Stomach smooth muscle (tissue), 2 donors: ENCODE results near the gene NPTX2.
"Not testable (repeated sequence)": the region's sequence is repeated elsewhere in the genome, so short reads cannot be mapped to it uniquely, and the experiment has no call there.

ENCODE experiments used
- H3K27ac ChIP-seq: one replicate; pipeline ENCODE4 v1.7.0; 2013; ENCODE audit warnings: mild to moderate bottlenecking, low read length, inconsistent platforms
- H3K27me3 ChIP-seq, 2 donors: one replicate each; pipeline ENCODE4 v1.7.0; 2013; ENCODE audit warnings: low read length in 2 of 2; ENCODE audit not compliant: insufficient read depth in 2 of 2, control insufficient read depth in 1 of 2
- H3K36me3 ChIP-seq, 2 donors: one replicate each; pipeline ENCODE4 v1.7.0; 2013; ENCODE audit warnings: low read length in 2 of 2; ENCODE audit not compliant: control insufficient read depth in 2 of 2, insufficient read depth in 2 of 2
- H3K4me1 ChIP-seq: one replicate; pipeline ENCODE4 v1.7.0; 2013; ENCODE audit warnings: low read length; ENCODE audit not compliant: control insufficient read depth, insufficient read depth
- H3K4me3 ChIP-seq, 2 donors: one replicate each; pipeline ENCODE4 v1.7.0; 2013; ENCODE audit warnings: low read length in 2 of 2
- H3K9ac ChIP-seq, 2 donors: one replicate each; pipeline ENCODE4 v1.7.0; 2013; ENCODE audit warnings: low read length in 2 of 2, mild to moderate bottlenecking in 1 of 2
- H3K9me3 ChIP-seq, 2 donors: one replicate each; pipeline ENCODE4 v1.7.0; 2013; ENCODE audit warnings: low read length in 2 of 2; ENCODE audit not compliant: control insufficient read depth in 2 of 2
- donor health status: healthy.
- donor health status: Pancreatic carcinoma.

Gene NPTX2, protein sequence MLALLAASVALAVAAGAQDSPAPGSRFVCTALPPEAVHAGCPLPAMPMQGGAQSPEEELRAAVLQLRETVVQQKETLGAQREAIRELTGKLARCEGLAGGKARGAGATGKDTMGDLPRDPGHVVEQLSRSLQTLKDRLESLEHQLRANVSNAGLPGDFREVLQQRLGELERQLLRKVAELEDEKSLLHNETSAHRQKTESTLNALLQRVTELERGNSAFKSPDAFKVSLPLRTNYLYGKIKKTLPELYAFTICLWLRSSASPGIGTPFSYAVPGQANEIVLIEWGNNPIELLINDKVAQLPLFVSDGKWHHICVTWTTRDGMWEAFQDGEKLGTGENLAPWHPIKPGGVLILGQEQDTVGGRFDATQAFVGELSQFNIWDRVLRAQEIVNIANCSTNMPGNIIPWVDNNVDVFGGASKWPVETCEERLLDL

GRCh38 chr7:98617051-98617959, at the start of gene NPTX2:
NPTX2 (plus strand) TSS chr7:98617285; CDS start chr7:98617462, 177 bp downstream.
- peak within 1 kb of the TSS; percentile 31 to 58 for H3K4me3 ChIP-seq
- no peaks in the 10 kb centered on the region for H3K36me3 ChIP-seq
- no peak within 1 kb of the TSS for H3K9ac ChIP-seq
- peaks cover 21% of the 10 kb centered on the region for H3K4me1 ChIP-seq
- no peak within 1 kb of the TSS for H3K27ac ChIP-seq
- H3K9me3 ChIP-seq, result no peaks in the 10 kb centered on the region
- H3K27me3 ChIP-seq, result peaks cover 11 to 34% of the 10 kb centered on the region in 2 donors

DNA sequence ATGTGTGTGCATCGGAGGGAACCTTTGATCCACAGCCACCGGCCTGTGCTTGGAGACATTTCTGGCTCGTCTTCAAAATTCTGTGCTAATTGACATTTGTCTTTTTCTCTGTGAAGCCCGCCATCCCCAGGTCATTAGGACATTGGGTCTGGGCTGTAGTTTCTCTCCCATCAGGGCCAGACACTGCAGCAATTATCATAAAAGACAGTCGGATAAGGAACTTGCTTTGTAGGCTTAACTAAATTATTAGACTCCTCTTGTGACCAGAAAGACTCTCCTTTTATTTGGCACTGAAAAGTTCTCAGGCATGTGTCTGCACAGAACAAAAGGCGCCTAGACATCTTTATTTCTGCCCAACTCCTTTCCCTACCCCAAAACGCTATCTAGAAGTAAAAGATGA, 49.1 kb upstream of the NPTX2 start:
- Histone ChIP-seq H3K4me1 (no peaks in the 10 kb centered on the region), H3K27me3 (peaks cover 0 to 4% of the 10 kb centered on the region in 2 donors), H3K36me3 (no peaks in the 10 kb centered on the region), H3K4me3 (no peak overlapping the region), H3K27ac (no peak overlapping the region), H3K9ac (no peak overlapping the region), H3K9me3 (peaks cover 4 to 6% of the 10 kb centered on the region in 2 donors)

DNA sequence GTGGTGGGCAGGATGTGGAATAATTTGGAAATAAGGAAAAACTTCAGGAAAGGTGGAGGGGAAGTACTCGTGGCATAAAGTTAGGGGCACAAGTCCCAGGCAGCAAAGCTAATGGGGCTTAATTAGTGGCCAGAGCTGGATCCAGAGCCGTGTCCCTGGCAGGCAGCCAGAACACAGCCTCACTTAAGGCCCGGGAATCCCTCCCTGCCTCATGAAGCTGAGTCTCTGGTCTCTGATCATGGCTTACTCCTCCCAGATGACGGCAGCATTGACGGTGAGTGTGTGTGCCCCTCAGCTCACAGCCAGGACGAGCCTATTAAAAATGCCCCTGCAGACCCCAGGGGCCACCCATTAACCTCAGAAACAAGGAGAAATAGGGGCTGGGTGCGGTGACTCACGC, 48.2 kb upstream of the NPTX2 start:
- H3K27me3 ChIP-seq, result peaks cover 0 to 4% of the 10 kb centered on the region in 2 donors
- H3K9ac ChIP-seq, result no peak overlapping the region

GRCh38 chr7:98569691-98570337, 47.3 kb upstream of the NPTX2 start:
- Histone ChIP-seq H3K9me3 (peaks cover 0 to 2% of the 10 kb centered on the region in 2 donors), H3K4me3 (no peak overlapping the region), H3K36me3 (no peaks in the 10 kb centered on the region), H3K27ac (no peak overlapping the region), H3K9ac (no peak overlapping the region), H3K27me3 (peaks cover 0 to 4% of the 10 kb centered on the region in 2 donors), H3K4me1 (no peaks in the 10 kb centered on the region)

More for the DNA sequence above, 48.2 kb upstream of the NPTX2 start:
- Histone ChIP-seq H3K4me1 (no peaks in the 10 kb centered on the region), H3K4me3 (no peak overlapping the region), H3K9me3 (peaks cover 4 to 6% of the 10 kb centered on the region in 2 donors), H3K27ac (no peak overlapping the region), H3K36me3 (no peaks in the 10 kb centered on the region)

DNA sequence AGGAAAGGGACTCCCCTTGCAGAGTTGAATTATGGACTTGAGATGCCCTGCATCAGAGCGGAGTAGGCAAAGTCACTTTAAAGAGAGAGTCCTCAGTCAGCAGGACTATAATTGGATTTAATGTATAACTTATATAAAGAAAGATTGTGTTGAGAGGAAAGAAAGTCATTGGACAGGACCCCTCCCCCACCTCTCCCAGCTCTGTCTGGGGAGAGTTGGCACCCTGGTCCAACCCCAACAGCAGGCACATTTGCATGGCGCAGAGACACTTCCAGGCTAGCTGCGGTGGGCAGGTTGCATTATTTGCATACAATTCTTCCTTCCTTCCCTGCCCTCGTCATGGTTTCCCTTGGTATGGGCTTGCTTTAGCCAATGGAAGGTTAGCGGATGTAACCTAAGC, 46.1 kb upstream of the NPTX2 start:
- no peaks in the 10 kb centered on the region for H3K36me3 ChIP-seq
- no peak overlapping the region for H3K4me3 ChIP-seq
- no peak overlapping the region for H3K9ac ChIP-seq
- no peak overlapping the region for H3K27ac ChIP-seq
- H3K4me1 ChIP-seq, result no peaks in the 10 kb centered on the region
- H3K27me3 ChIP-seq, result peaks cover 0 to 4% of the 10 kb centered on the region in 2 donors
- peaks cover 3 to 5% of the 10 kb centered on the region in 2 donors for H3K9me3 ChIP-seq

DNA sequence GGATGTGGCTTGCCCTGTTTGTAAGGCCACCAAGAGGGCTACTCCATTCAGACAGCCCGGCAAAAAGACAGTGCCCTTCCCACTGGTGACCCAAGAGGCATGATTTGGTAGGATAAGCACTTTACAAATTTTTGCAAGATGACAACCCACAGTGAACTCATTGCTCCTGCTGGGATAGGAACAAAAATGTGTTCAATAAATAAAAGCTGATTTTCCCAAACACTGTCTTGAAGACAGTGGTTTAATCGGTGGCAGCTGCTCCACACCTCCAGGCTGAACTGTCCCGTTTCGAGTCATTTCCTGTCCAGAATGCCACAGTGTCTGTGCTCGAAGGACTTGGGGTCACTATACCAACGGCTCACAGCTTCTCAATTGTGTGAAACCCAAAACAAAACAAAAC, 45.1 kb upstream of the NPTX2 start:
- Histone ChIP-seq H3K4me1 (no peaks in the 10 kb centered on the region), H3K36me3 (no peaks in the 10 kb centered on the region), H3K9me3 (peaks cover 8 to 11% of the 10 kb centered on the region in 2 donors), H3K9ac (no peak overlapping the region), H3K4me3 (no peak overlapping the region), H3K27ac (no peak overlapping the region), H3K27me3 (peaks cover 0 to 2% of the 10 kb centered on the region in 2 donors)

GRCh38 chr7:98572716-98573115, 44.4 kb upstream of the NPTX2 start:
- H3K27ac ChIP-seq, H3K36me3 ChIP-seq, H3K4me1 ChIP-seq, H3K27me3 ChIP-seq, H3K4me3 ChIP-seq, H3K9ac ChIP-seq: not testable (repeated sequence)
- peaks cover 8 to 14% of the 10 kb centered on the region in 2 donors for H3K9me3 ChIP-seq

GRCh38 chr7:98573816-98574215, 43.3 kb upstream of the NPTX2 start:
- peaks cover 8 to 15% of the 10 kb centered on the region in 2 donors for H3K9me3 ChIP-seq
- H3K27ac ChIP-seq, result no peak overlapping the region
- H3K4me3 ChIP-seq, result no peak overlapping the region
- no peaks in the 10 kb centered on the region for H3K4me1 ChIP-seq
- no peaks in the 10 kb centered on the region for H3K36me3 ChIP-seq
- no peak overlapping the region for H3K9ac ChIP-seq
- peaks cover 0 to under 1% of the 10 kb centered on the region in 2 donors for H3K27me3 ChIP-seq

DNA sequence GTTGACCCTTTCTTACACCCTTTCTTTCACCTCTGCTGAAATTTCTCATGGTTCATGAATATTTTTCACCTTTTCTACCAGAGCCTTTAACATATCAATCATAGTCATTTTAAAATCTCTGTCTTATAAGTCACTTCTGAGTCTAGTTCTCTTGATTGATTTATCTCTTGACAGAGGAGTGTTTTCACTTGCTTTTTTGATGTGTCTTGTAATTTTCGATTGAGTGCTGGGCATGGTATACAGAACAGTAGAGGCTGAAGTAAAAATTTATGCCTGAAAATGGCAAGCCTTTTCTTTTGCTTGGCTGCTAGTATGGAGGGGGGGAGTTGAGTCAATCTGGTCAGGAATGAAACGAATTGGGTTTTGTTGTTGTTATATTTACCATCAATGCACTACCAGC, 41.2 kb upstream of the NPTX2 start:
- no peaks in the 10 kb centered on the region for H3K27me3 ChIP-seq
- no peak overlapping the region for H3K9ac ChIP-seq
- H3K9me3 ChIP-seq, result peaks cover 8 to 15% of the 10 kb centered on the region in 2 donors
- no peaks in the 10 kb centered on the region for H3K36me3 ChIP-seq
- H3K4me1 ChIP-seq, result no peaks in the 10 kb centered on the region
- H3K4me3 ChIP-seq, result no peak overlapping the region
- H3K27ac ChIP-seq, result no peak overlapping the region

- no peaks in the 10 kb centered on the region for H3K4me1 ChIP-seq
- no peaks in the 10 kb centered on the region for H3K27me3 ChIP-seq
- H3K36me3 ChIP-seq, result no peaks in the 10 kb centered on the region
- no peaks in the 10 kb centered on the region for H3K9me3 ChIP-seq
- H3K9ac ChIP-seq, result no peak overlapping the region
- no peak overlapping the region for H3K4me3 ChIP-seq
- H3K27ac ChIP-seq, result no peak overlapping the region
These were observed 32.3 kb upstream of the NPTX2 start for GRCh38 chr7:98584830-98585229.
